NOMO-1 treated with dmso at 0.1 percent for 144 hours (cell line): ENCODE data around the gene GRAMD1C.
"Not testable (repeated sequence)": the region's sequence is repeated elsewhere in the genome, so short reads cannot be mapped to it uniquely, and the experiment has no call there.

Experiments used
- DNase-seq: peaks from one replicate; lab custom pipeline; 2025; ENCODE audit not compliant: unreplicated experiment; lab: John Stamatoyannopoulos, UW

GRAMD1C gene

GRCh38 chr3:113838631-113839209 lies at the start of gene GRAMD1C:
TSS of gene GRAMD1C (plus strand) at chr3:113838788. CDS start at chr3:113838910, 122 bp downstream.
- DNase-seq, result peak; percentile 93

GRCh38 chr3:113791381-113791780 lies 47.2 kb upstream of the GRAMD1C start:
- no peak for DNase-seq

- no peak for DNase-seq
These were observed 44.1 kb upstream of the GRAMD1C start for GRCh38 chr3:113794526-113794925.

- no peak for DNase-seq
These were observed 42.9 kb upstream of the GRAMD1C start for GRCh38 chr3:113795693-113796092.

- no peak for DNase-seq
These were observed 35.7 kb upstream of the GRAMD1C start for GRCh38 chr3:113802795-113803455.

- DNase-seq, result no peak
These were observed 33.9 kb upstream of the GRAMD1C start for GRCh38 chr3:113804661-113805060.

- DNase-seq, result no peak
These were observed 33.3 kb upstream of the GRAMD1C start for GRCh38 chr3:113805249-113805648.

- no peak for DNase-seq
These were observed 25.7 kb upstream of the GRAMD1C start for GRCh38 chr3:113812854-113813253.

GRCh38 chr3:113819866-113820265 lies 18.7 kb upstream of the GRAMD1C start:
- no peak for DNase-seq

GRCh38 chr3:113825090-113825489 lies 13.5 kb upstream of the GRAMD1C start:
- no peak for DNase-seq

GRCh38 chr3:113828600-113828999 lies 10.0 kb upstream of the GRAMD1C start:
- peak; percentile 26 for DNase-seq

- DNase-seq, result no peak
These were observed 8.8 kb upstream of the GRAMD1C start for GRCh38 chr3:113829576-113830354.

GRCh38 chr3:113831103-113831355 lies 7.6 kb upstream of the GRAMD1C start:
- no peak for DNase-seq

GRCh38 chr3:113832477-113833164 lies 6.0 kb upstream of the GRAMD1C start:
- no peak for DNase-seq

- DNase-seq, result no peak
These were observed 3.6 kb upstream of the GRAMD1C start for GRCh38 chr3:113834983-113835382.

- DNase-seq, result no peak
These were observed 963 bp downstream of the GRAMD1C start for GRCh38 chr3:113839551-113839950.

GRCh38 chr3:113844622-113845222 lies 6.1 kb downstream of the GRAMD1C start:
- DNase-seq, result no peak

GRCh38 chr3:113847247-113847646 lies 8.7 kb downstream of the GRAMD1C start:
- DNase-seq, result no peak

GRCh38 chr3:113847664-113848461 lies 9.3 kb downstream of the GRAMD1C start:
- DNase-seq, result no peak

- not testable (repeated sequence) for DNase-seq
These were observed 10.5 kb downstream of the GRAMD1C start for GRCh38 chr3:113849071-113849470.

GRCh38 chr3:113849841-113850240 lies 11.3 kb downstream of the GRAMD1C start:
- DNase-seq, result not testable (repeated sequence)
